A204.1 (cell line): ENCODE results near the gene HSD17B7.
"Not testable (repeated sequence)": the region's sequence is repeated elsewhere in the genome, so short reads cannot be mapped to it uniquely, and the experiment has no call there.

Source experiments
- FAIRE-seq: peaks from 2 replicates; lab custom pipeline; 2012; peaks lifted over from hg19 to GRCh38; lab: Jason Lieb, UNC

Gene HSD17B7

GRCh38 chr1:162790303-162790984 is at the start of gene HSD17B7:
Gene HSD17B7 (plus strand): TSS chr1:162790702. CDS start chr1:162790801, 99 bp downstream.
- FAIRE-seq: peak; percentile 94

- no peak for FAIRE-seq
These were observed 49.7 kb upstream of the HSD17B7 start for GRCh38 chr1:162740755-162741154.

- FAIRE-seq: no peak
These were observed 48.9 kb upstream of the HSD17B7 start for GRCh38 chr1:162741574-162741973.

GRCh38 chr1:162746264-162746942 is 44.1 kb upstream of the HSD17B7 start:
- not testable (repeated sequence) for FAIRE-seq

GRCh38 chr1:162753001-162753658 is 37.4 kb upstream of the HSD17B7 start:
- no peak for FAIRE-seq

- no peak for FAIRE-seq
These were observed 36.4 kb upstream of the HSD17B7 start for GRCh38 chr1:162753998-162754585.

- no peak for FAIRE-seq
These were observed 35.2 kb upstream of the HSD17B7 start for GRCh38 chr1:162755306-162755705.

GRCh38 chr1:162756523-162756922 is 34.0 kb upstream of the HSD17B7 start:
- FAIRE-seq: no peak

GRCh38 chr1:162757476-162757875 is 33.0 kb upstream of the HSD17B7 start:
- FAIRE-seq: no peak

- no peak for FAIRE-seq
These were observed 24.7 kb upstream of the HSD17B7 start for GRCh38 chr1:162765788-162766187.

- FAIRE-seq: no peak
These were observed 17.8 kb upstream of the HSD17B7 start for GRCh38 chr1:162772571-162773154.

- FAIRE-seq: no peak
These were observed 16.5 kb upstream of the HSD17B7 start for GRCh38 chr1:162774007-162774406.

GRCh38 chr1:162779043-162779442 is 11.5 kb upstream of the HSD17B7 start:
- FAIRE-seq: no peak

GRCh38 chr1:162782671-162783070 is 7.8 kb upstream of the HSD17B7 start:
- FAIRE-seq: no peak

- not testable (repeated sequence) for FAIRE-seq
These were observed 5.6 kb upstream of the HSD17B7 start for GRCh38 chr1:162784926-162785325.

- not testable (repeated sequence) for FAIRE-seq
These were observed 1.7 kb upstream of the HSD17B7 start for GRCh38 chr1:162788783-162789182.

- not testable (repeated sequence) for FAIRE-seq
These were observed 469 bp downstream of the HSD17B7 start for GRCh38 chr1:162790985-162791357.

- FAIRE-seq: not testable (repeated sequence)
These were observed 3.8 kb downstream of the HSD17B7 start for GRCh38 chr1:162794284-162794683.

GRCh38 chr1:162796617-162797279 is 6.2 kb downstream of the HSD17B7 start:
- FAIRE-seq: not testable (repeated sequence)

GRCh38 chr1:162799995-162800830 is 9.7 kb downstream of the HSD17B7 start:
- peak; percentile 96 for FAIRE-seq

- not testable (repeated sequence) for FAIRE-seq
These were observed 17.0 kb downstream of the HSD17B7 start for GRCh38 chr1:162807503-162807902.
